ENCODE results near the gene HOXA5.

HOXA5 gene

GRCh38 chr7:27151931-27152815, 8.7 kb upstream of the HOXA5 start, which contains the start of gene HOXA3 (continued):
- TF ChIP-seq ZNF350 (tag by site-specific recombination; IDR thresholded peaks at IDR 0.05): no peak
- no peak for TF ChIP-seq ZNF529 (tag by site-specific recombination; IDR thresholded peaks at IDR 0.05; ENCODE audit: insufficient replicate concordance)
- TF ChIP-seq ZNF530 (tag by site-specific recombination; IDR thresholded peaks at IDR 0.05; ENCODE audit: low read depth): no peak
- 0 out of 2 replicates have a peak, but pooled peaks have one; percentile 63 for TF ChIP-seq ZFP37 (tag by site-specific recombination; IDR thresholded peaks at IDR 0.05)
- no peak for TF ChIP-seq ZFP41 (tag by site-specific recombination; IDR thresholded peaks at IDR 0.05; ENCODE audit: borderline replicate concordance)
- TF ChIP-seq, protein P1, sequence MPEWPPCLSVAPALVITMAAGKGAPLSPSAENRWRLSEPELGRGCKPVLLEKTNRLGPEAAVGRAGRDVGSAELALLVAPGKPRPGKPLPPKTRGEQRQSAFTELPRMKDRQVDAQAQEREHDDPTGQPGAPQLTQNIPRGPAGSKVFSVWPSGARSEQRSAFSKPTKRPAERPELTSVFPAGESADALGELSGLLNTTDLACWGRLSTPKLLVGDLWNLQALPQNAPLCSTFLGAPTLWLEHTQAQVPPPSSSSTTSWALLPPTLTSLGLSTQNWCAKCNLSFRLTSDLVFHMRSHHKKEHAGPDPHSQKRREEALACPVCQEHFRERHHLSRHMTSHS (tag by site-specific recombination; IDR thresholded peaks at IDR 0.05): no peak
- TF ChIP-seq ZNF223 (tag by site-specific recombination; IDR thresholded peaks at IDR 0.05): peak; percentile 45; the same call in 1 of the 2 replicates
- TF ChIP-seq OSR2 (tag by site-specific recombination; IDR thresholded peaks at IDR 0.05): peak; percentile 48
- peak; percentile 67 for TF ChIP-seq ZBTB26 (tag by site-specific recombination; optimal IDR thresholded peaks at IDR 0.05)
- TF ChIP-seq ZFP3 (tag by site-specific recombination; IDR thresholded peaks at IDR 0.05; ENCODE audit: low read depth): no peak
- peak; percentile 97 for TF ChIP-seq ZNF398 (tag by site-specific recombination; IDR thresholded peaks at IDR 0.05)
- TF ChIP-seq ZNF701 (tag by site-specific recombination; IDR thresholded peaks at IDR 0.05): no peak
- TF ChIP-seq ZNF555 (tag by site-specific recombination; conservative IDR thresholded peaks at IDR 0.05): no peak
- TF ChIP-seq ZNF311 (tag by site-specific recombination; IDR thresholded peaks at IDR 0.05; ENCODE audit: borderline replicate concordance): no peak
- no peak for TF ChIP-seq ZNF560 (tag by site-specific recombination; IDR thresholded peaks at IDR 0.05; ENCODE audit: borderline replicate concordance)
- no peak for TF ChIP-seq ZNF248 (tag by site-specific recombination; IDR thresholded peaks at IDR 0.05)
- TF ChIP-seq ZNF157 (tag by site-specific recombination; IDR thresholded peaks at IDR 0.05): no peak
- TF ChIP-seq, protein P2, sequence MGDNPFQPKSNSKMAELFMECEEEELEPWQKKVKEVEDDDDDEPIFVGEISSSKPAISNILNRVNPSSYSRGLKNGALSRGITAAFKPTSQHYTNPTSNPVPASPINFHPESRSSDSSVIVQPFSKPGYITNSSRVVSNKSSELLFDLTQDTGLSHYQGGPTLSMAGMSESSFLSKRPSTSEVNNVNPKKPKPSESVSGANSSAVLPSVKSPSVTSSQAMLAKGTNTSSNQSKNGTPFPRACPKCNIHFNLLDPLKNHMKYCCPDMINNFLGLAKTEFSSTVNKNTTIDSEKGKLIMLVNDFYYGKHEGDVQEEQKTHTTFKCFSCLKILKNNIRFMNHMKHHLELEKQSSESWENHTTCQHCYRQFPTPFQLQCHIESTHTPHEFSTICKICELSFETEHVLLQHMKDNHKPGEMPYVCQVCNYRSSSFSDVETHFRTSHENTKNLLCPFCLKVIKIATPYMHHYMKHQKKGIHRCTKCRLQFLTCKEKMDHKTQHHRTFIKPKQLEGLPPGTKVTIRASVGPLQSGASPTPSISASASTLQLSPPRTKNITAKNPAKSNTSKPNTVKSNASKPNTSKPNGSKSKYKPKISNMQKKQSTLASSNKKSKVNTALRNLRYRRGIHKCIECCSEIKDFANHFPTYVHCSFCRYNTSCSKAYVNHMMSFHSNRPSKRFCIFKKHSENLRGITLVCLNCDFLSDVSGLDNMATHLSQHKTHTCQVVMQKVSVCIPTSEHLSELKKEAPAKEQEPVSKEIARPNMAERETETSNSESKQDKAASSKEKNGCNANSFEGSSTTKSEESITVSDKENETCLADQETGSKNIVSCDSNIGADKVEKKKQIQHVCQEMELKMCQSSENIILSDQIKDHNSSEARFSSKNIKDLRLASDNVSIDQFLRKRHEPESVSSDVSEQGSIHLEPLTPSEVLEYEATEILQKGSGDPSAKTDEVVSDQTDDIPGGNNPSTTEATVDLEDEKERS (tag by site-specific recombination; IDR thresholded peaks at IDR 0.05): no peak
- TF ChIP-seq ZBTB17 (tag by site-specific recombination; IDR thresholded peaks at IDR 0.05): peak; percentile 21; the same call in 1 of the 2 replicates
- TF ChIP-seq ZNF133 (tag by site-specific recombination; IDR thresholded peaks at IDR 0.05): no peak
- no peak for TF ChIP-seq ZNF48 (tag by site-specific recombination; IDR thresholded peaks at IDR 0.05)
- no peak for TF ChIP-seq ZNF37A (tag by site-specific recombination; IDR thresholded peaks at IDR 0.05)
- no peak for TF ChIP-seq ZNF596 (tag by site-specific recombination; IDR thresholded peaks at IDR 0.05)
- TF ChIP-seq INSM2 (tag by site-specific recombination; IDR thresholded peaks at IDR 0.05): no peak
- no peak for TF ChIP-seq ZNF585B (tag by site-specific recombination; IDR thresholded peaks at IDR 0.05)
- no peak for TF ChIP-seq BCL11A (tag by site-specific recombination; IDR thresholded peaks at IDR 0.05; ENCODE audit: low read depth)
- no peak for TF ChIP-seq TSHZ1 (tag by site-specific recombination; IDR thresholded peaks at IDR 0.05; ENCODE audit: borderline replicate concordance)
